ENCODE measurements around the gene BAZ1B.
A peak's percentile ranks its signal among the peaks of the same experiment; 100 is the strongest.
"Not testable (repeated sequence)": the region's sequence is repeated elsewhere in the genome, so short reads cannot be mapped to it uniquely, and the experiment has no call there.

BAZ1B gene

DNA sequence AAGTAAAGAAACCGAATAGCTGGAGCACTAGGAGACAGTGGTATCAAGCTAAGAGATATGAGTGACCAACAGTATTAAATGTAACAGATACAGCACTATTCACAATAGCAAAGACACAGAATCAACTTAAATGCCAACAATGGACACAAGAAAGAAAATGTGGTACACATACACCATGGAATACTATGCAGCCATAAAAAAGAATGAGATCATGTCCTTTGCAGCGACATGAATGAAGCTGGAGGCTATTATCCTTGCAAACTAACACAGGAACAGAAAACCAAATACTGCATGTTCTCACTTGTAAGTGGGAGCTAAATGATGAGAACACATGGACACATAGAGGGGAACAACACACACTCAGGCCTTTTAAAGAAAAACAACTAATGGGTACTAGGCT, 26.6 kb downstream of the BAZ1B start:
- not testable (repeated sequence) for DNase-seq

DNA sequence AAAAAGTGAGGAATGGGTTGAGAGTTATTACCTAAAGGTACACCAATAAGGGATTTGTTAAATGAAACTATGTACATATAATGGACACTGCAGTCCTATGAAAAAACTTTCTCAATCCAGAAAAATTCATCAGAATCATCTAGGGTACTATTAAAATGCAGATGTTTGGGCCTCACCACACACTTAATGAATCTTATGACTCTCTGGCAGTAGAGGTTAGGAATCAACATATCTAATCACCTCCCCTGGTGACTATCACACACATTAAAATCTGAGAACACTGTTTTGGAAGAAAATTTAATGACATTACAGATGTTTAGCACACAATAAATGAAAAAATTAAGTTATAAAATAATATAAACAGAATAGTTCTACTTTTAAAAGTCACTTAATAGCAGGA, 32.1 kb downstream of the BAZ1B start:
- DNase-seq = no peak

DNA sequence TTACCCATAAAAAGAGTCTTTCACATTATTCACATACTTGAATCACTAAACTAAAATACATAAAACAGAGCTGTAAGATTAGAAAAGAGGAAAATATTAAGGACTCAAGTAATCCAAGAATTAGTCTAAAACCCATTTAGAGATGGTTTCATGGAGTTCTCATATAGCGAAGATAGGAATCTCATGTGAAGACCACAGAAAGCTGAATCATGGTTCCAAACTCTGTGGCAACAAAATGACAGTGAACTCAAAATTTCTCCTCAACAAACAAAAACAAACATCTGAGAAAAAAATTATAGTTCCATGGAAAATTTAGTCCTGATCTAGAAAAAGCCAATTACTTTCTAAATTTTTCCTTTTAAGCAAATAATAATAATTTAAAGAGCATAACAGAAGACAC, 34.6 kb downstream of the BAZ1B start:
- no peak for DNase-seq

DNA sequence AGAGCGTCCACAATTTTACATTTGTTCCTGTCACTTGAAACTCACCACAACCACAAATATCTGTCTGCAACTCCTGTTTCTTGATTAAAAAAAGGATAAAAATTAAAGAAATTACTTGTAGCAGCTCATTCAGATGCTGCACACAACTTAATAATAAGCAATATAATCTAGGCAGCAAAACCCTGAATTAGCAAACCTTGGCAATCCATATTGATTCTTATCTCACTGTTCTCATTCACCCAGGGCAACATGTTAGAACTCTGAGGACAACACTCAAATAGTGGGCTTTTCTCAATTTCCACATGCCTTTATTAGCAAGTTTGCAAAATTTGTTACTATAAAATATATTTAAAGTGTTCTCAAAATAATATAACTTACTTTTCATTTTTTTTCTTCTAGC, 38.9 kb downstream of the BAZ1B start:
- DNase-seq = no peak

DNA sequence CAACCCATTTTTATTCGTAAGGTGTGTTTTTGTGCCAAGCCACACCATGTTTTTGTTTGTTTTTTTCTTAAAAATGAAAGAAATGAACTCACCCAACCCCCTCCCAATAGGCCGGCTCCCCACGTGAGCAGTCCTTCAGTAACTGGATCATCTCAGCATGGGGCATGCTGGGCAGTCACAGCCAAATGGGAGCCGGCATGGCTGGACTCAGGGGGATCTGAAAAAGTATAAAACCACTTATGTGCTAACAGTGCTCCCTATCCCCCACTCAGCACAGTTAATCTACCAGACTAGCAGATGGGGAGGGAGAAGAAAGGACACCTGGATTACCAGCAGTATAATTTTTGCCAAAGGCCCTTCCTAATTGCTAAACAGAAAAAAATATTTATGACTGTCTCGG, 39.3 kb downstream of the BAZ1B start:
- DNase-seq = no peak

DNA sequence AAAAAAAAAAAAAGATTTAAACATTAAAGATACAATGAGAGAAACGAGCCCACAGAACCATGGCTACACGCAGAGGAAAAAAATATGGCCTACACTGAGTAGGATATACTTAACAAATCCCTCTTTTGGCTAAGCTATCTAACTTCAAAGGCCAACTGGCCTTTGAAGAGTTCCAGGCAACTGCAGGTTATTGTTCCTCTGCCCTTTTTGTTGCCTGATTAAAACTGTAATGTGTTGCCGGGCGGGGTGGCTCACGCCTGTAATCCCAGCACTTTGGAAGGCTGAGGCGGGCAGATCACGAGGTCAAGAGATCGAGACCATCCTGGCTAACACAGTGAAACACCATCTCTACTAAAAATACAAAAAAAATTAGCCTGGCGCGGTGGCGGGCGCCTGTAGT, 40.6 kb downstream of the BAZ1B start:
- DNase-seq = not testable (repeated sequence)

DNA sequence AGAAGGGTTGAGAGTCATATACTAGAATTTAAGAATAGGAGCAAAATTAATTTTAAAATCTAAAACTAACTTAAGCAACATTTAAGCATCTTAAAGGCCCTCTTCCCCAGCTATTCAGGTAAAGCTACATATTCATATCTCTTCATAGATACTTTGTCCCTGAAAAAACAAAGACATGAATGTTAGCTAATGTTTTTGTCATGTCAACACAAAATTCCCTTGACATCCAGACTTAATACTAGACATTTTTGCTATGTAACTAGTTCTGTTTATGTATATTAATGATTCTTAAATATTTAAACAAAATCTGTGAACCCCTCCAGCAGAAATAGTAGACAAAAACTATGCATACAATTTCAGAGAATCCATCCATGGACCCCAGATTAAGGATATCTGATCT, 43.5 kb downstream of the BAZ1B start:
- no peak for DNase-seq

DNA sequence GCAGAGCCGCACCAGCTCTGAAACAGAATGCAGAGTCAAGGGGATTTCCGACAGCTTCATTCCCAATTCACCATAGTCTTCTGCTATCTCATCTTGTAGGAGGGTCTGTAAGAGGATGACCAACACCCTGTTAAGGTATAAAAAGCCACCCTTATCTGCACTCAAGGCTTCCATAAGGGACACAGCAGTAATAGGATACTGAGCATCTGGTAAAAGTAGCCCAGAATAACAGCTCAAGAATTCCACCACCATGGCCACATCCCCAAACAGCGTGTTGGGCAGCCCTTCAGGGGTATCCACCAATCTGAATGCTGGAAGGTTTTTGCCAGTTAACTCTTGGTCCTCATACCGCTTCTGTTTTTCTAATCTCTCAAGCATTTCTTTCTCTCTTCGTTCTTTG, 44.7 kb downstream of the BAZ1B start:
- no peak for DNase-seq

DNA sequence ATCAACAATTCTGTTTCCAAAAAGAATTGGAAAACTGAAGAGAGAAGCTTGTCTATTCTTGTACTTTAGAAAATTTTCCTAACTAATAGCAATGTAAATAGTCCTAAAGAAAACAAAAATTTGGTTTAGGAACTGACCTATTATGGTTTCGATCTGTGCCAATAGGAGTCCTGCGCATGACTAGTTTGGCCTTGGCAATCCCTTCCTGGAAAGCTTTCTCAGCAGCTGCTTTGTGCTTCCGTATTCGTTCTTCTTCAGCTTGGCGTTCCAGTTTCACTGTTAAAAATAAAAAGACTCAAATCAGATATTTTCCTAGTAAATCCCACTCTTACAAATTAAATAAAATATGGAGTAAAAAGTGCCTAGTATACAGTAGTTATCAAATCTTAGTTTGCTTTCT, 51.9 kb downstream of the BAZ1B start:
- DNase-seq = no peak

DNA sequence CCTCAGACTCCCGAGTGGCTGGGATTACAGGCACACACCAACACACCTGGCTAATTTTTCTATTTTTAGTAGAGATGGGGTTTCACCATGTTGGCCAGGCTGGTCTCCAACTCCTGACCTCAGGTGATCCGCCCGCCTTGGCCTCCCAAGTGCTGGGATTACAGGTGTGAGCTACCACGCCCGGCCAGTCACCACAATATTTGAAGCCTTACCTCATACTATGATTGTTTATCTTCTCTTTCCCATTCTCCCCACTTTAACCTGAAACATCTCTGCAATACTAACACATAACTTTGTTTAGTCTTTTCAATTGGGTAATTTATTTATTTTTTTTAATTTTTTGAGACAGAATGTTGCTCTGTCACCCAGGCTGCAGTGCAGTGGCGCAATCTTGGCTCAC, 55.0 kb downstream of the BAZ1B start:
- DNase-seq = not testable (repeated sequence)

DNA sequence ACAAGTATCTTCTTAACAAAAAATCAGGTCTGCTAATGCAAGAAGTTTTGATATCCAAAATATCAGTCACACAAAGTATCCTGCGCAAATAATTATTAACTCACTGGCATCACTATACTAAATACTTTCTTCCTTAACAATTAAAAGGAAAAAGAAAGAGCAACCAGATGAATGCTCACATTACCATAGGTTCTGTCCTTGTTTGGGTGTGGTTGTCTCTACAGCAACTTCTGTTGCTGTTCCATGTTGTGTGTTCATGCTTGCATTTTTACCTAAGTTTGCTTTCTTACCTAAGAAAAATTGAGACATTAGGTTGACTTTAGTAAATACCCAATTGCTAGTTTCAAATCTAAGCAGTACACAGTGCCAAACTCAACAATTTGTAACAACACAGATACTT, 56.0 kb downstream of the BAZ1B start:
- DNase-seq = no peak

DNA sequence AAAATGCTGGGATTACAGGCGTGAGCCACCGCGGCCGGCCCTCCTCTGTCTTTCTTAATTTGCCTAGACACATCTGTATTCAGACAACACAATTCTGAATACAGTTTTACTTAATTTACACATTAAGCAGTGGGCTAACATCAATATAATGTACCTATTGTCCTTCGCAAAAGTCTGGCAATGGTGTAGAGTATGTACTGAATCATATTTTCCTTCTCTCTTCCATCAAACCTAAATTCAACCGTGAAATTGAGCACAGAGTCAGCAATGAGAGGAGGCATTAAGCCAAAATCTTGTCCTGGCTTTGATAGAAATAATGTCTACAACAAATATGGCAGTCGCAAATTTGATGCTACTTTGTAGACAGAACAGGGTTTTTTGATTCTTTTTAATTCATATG, 58.1 kb downstream of the BAZ1B start:
- no peak for DNase-seq

DNA sequence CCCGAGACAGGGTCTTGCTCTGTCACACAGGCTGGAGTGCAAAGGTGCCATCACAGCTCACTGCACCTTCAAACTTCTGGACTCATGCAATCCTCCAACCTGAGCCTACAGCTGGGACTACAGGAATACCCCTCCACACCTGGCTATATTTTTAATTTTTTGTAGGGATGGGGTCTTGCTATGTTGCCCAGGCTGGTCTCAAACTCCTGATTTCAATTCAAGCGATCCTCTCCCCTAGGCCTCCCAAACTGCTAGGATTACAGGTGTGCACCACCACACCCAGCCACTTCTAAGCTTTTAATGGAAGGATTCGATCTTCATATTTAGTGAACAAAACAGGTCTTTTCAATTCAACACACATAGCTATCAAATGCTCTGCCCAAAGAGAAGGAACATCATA, 58.8 kb downstream of the BAZ1B start:
- DNase-seq = no peak

DNA sequence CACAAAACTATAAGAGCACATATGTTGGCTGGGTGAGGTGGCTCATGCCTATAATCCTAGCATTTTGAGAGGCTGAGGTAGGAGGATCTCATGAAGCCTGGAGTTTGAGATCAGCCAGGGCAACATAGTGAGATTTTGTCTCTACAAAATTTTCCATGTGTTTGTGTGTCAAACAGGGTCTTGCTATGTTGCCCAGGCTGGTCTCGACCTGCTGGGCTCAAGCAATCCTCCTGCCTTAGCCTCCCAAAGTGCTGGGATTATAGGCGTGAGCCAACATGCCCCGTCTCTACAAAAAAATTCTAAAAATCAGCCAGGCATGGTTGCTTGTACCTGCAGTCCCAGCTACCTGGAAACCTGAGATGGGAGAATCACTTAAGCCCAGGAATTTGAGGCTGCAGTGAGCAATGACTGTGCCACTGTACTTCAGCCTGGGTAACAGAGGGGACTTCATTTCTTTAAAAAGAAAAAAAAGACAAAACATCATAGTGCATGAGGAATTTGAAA, 60.3 kb downstream of the BAZ1B start:
- no peak for DNase-seq

DNA sequence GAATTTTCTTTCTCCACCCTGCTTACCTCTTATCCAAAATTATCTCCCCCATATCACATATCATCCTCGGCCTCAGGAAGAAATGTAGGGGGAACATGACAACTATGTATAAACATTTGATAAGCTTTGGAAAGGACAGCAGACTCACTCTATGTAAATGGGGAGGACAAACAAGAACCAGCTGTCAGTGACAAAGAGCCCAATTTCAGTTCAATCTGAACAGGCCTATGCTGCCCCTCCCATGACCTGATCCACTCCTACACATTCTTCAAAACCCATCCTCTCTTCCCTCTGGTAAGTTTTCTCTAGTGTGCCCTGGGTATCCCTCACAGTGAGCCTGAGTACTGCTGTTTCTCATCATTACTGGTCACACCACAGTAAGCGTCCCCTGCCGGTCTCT, 67.7 kb downstream of the BAZ1B start:
- no peak for DNase-seq

DNA sequence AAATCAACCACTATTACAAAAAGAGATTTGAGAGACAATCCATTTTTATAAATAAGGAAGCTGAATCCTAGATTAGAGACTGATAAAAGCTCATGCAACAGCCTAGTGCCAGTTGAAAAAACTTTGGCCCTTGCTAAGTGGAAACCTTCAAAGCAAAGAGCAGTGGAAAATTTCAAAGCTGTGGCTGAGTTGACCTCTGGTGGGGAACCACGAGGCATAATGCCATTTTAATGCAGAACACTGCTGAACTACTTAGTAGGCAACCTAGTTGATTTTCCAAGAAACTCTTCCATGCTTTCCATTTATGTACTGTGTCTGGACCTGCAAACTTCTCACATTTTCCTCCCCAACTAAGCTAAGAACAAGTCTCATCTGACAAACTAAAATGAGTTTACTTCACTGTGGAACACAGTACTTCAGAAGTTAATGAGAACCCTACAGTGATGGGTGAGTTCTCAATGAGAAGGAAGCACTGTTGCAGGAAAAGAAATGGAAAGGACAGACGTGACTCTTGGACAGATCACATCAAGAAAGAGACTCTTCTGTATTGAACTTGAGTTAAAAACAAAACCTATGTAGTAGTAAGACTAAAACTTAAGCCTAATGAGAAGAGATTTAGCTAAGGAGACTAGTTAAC, 69.0 kb downstream of the BAZ1B start:
- DNase-seq = no peak

DNA sequence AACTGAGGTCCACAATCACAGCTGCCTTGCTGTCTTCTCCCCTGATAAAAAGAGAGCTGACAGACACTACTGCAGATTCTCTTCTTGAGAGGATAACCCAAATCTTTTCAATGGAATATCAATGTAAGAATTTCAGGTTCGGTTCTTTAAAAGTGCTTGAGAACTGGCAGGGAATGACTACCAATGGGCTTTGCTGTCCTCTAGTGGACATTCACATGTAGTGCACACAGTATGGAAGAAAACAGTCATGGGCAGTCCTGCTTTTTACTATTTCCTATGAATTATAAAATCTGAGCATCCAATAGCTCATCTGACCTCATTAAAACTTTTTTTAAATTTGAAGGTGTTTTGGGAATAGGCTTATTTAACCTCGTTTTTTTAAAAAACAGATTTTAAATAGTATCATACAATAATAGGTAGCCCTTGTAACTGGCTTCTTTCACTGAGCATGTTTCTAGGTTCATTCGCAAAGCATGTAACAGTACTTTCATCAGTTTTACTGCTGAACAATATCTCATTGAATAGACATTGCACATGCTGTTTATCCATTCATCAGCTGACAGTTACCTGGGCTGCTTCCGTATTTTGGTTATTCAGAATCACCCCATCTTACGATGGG, 70.2 kb downstream of the BAZ1B start:
- DNase-seq = peak; percentile 54

DNA sequence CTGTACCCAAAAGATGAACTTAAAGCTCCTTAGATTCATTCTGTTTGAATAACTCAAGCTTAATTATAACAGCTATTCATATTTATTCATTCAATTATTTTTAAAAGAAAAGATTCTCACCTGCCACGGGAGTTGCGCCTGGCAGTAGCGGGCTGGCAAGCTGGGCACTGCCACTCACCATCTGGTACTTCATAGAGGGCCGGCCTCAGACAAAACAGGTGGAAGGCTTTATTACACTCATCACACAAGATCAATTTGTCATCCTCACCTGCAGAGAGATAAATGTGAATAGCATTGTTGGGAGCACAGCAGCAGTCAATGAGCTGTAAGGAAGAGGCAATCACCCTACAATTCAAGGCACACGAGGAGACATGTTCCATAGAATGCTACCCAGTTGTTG, 72.7 kb downstream of the BAZ1B start:
- DNase-seq = no peak

DNA sequence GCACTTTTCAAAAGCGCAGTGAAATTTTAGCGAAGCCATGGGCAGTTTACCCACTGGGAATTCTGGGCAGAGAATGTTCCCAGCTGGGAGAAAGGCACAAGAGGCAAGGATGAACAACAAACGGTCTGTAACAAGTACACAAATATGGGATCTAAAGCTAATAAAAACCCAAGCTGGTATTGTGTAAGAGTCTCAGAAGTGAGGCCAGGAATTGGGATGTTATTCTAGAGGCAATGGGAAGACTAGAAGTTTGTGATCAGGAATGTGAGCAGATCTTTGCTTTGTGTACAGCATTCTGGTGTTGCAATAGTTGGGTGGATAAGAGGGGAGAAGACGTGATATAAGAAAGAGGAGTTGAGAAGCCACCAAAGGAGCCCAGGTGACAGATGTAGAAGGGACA, 73.5 kb downstream of the BAZ1B start:
- DNase-seq = no peak

DNA sequence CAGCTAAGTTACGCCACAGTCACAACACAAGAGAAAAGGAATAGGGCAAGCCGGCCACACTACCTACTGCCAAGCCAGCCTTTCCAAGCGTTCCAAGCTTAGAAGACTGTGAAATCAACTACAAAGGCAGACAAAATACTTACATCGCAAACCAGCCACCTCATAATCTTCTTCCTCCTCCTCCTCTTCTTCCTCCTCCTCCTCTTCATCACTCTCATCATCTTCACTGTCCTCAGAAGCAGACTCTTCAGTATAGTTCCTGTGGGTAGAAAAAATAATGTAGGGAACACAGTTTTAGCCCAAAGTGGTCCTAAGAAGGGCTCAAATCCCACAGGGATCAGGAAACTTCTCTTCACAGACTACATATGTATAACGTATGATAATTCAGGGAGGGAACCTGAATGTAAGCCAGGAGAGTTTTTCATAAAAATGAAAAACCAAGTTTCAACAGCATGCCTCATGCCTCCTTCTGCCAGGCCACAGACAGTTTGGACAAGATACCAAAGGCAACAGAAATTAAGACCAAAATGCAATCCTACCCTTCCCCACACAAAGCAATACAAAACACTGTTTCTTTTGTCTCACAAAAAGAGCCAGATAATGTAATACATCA, 74.9 kb downstream of the BAZ1B start:
- DNase-seq = no peak

DNA sequence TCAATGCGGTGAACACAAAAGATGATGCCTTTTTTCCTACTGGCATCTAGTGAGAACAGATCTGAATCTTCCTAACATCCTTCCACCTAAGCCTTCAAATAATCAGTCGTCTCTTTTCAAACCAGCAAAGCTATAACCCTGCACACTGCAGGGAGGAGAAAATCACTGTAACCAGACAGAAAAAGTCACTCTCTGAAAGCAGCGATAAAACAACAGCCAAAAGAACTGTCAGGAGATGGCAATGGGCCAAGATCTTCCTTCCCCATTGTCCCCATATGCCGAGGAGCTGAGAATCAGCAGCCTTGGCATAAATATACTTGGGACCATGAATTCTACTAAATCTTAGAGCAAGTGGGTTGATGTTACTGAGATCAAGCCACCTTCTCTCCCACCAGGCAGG, 75.4 kb downstream of the BAZ1B start:
- DNase-seq = no peak

DNA sequence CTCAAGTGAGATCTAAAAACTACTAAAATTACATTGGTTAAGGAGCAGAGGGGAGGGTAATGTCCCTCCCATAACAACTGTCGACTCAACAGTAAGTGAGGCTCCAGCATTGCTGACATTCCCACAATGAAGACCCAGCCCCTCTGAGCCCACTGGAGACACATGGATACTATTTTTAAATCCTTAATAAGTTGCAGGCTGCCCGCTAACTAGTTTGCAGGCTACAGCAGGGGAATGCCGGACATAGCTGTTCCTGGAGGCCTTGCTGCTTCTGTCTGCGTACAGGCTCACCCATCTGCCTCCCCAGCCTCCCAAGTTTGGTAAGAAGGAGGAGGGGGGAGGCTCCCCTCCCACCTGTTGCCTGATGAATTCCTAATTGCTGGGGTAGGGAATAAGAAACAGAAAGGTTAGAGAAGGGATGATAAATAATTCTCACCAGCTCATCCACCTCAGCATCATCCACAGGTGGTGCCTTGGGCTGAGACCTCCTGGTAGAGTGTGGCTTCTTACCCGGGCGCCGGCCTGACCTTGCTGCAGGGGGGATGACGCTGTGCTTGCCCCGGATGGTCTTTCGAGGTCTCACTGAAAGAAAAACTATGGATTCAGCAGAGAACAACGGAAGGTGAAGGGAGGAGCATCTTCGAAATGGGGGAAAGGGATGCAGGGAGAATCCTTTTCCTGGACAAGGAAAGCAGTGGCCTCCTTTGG, 78.4 kb downstream of the BAZ1B start:
- DNase-seq = no peak

DNA sequence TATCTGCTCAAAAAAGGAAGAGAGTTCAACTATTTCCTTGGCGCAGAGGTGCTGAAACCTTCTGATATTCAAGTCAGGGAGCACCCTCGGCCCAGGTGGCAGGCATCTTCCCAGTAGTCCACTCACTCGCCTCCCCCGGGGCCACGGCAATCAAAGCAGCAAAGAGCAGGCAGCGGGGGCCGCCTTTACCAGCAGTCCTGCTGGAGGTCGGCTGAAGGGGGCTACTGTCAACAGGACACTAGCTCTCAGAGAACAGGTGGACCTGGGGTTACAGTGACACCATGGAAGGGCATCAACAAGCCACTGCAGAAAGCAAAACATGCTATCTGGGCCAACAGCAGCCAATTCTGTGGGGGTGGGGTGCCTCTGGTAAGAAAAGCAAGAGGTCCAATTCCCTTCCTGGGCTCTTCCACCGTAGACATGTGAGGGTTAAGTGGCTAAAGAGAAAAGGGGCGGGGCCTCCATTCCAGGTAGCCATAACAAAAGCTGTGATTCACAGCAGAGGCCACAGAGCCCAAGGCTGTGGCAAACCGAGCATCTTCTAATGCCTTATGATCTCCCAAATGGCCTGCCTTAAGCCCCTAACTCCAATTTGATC, 79.1 kb downstream of the BAZ1B start:
- no peak for DNase-seq

Data from RPMI8226 (cell line).